CD4-positive, alpha-beta T cell treated with Interleukin-10 for 1 hour (primary cell): Measurements from ENCODE around the gene MAGEB16.

ENCODE experiments used
- DNase-seq: peaks from one replicate; pipeline ENCODE4 v3.0.0-alpha.2; 2020

Gene MAGEB16

DNA sequence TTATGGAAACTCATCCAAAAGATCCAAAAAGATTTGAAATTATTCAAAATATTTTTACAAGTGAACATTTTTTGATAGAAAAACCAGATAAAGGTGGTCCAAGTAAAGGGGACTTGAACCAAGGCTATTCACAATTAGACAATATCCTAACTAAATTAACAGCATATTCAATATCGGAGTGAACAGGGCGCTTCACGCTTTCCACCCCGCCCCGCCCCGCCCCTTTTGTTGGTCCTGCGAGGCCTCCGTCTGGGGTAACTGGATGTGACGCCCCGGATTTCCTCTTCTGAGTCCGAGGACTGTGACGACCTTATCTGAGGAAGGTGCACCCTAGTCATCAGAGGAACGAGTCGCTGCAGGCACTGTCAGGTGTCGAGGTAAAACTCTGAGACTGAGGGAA lies at the start of gene MAGEB16:
Gene MAGEB16, plus strand, starts transcription at position 301 of the 400 bp plus-strand sequence. CDS start 3,855 bp downstream, outside the sequence.
- no peak for DNase-seq

- no peak for DNase-seq
These were observed 24.1 kb upstream of the MAGEB16 start for GRCh38 chrX:35773958-35774564.

DNA sequence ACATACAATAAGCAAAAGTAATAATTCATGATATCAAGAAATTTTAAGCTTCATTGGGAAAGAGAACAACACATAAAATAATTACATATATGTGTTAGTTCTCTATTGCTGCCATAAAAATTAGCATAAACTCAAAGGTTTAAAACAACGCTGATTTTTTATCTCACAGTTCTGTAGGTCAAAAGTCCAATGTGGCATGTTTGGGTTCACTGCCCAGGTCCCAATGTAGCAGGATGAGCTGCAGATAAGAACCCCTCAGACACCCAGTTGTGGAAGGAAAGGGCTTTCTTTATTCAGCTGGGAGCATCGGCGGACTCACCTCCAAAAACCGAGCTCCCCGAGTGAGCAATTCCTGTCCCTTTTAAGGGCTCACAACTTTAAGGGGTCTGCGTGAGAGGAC lies 13.1 kb upstream of the MAGEB16 start:
- no peak for DNase-seq

GRCh38 chrX:35786271-35786670 lies 11.9 kb upstream of the MAGEB16 start:
- DNase-seq, result no peak

DNA sequence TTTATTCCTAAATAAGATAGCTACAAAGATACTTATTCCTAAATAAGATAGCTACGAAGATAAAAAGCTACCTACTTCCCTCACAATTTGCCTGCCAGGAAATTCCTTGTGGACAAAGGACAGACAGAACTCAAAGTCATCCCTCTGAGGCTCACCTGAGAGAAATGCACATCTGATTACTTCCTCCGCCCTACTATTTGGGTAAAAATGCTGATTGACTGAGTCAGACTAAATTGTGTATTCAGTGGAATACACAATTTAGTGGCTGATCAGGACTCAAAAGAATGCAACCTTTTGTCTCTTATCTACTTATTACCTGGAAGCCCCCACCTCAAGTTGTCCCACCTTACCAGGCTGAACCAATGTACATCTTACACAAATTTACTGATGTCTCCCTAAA lies 10.3 kb upstream of the MAGEB16 start:
- DNase-seq, result no peak

GRCh38 chrX:35800474-35800873 lies 2.3 kb downstream of the MAGEB16 start:
- no peak for DNase-seq

- no peak for DNase-seq
These were observed 11.6 kb downstream of the MAGEB16 start for GRCh38 chrX:35809781-35810180.

GRCh38 chrX:35819241-35819640 lies 21.1 kb downstream of the MAGEB16 start:
- DNase-seq, result no peak

DNA sequence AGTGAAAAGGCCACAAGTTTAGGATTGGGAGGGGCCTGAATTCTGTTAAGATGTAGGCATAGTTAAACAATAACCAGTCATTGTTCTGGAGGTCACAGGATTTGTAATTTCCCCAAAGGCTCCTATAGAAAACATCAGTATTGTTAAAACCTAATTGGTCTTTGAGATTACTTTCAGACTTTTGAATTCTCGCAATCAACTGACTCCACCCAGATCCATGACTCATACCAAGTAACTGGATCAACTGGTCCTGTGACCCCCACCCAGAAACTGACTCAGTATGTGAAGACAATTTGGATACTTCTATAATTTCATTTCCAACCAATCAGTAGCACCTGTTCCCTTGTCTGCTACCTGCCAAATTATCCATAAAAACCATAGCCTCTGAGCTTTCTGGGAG lies 28.4 kb downstream of the MAGEB16 start:
- no peak for DNase-seq

GRCh38 chrX:35829501-35829900 lies 31.4 kb downstream of the MAGEB16 start:
- no peak for DNase-seq

- DNase-seq, result no peak
These were observed 43.7 kb downstream of the MAGEB16 start for GRCh38 chrX:35841872-35842271.

- DNase-seq, result no peak
These were observed 44.5 kb downstream of the MAGEB16 start for GRCh38 chrX:35842674-35843073.

DNA sequence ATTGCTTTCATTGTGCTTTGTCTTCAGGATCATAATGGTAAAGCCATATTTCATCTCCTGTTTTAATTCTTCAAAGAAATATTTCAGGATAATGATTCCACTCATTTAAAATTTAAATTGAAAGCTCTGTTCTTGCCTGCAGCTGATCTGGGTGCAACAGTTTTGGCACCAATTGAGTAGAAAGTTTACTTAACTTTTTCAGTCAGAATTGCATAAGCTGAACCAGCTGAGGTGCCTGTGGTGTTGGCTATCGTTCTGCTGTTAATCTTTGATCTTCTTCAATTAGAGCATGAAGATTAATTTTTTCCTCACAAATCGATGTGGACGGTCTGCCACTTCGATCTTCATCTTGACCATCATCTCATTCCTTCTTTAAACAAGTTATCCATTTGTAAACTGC lies 49.6 kb downstream of the MAGEB16 start:
- DNase-seq, result no peak
